ENCODE results near the gene LYPD3.

LYPD3 gene

GRCh38 chr19:43483281-43483680 is 17.9 kb upstream of the LYPD3 start:
- DNase-seq, result no peak

DNA sequence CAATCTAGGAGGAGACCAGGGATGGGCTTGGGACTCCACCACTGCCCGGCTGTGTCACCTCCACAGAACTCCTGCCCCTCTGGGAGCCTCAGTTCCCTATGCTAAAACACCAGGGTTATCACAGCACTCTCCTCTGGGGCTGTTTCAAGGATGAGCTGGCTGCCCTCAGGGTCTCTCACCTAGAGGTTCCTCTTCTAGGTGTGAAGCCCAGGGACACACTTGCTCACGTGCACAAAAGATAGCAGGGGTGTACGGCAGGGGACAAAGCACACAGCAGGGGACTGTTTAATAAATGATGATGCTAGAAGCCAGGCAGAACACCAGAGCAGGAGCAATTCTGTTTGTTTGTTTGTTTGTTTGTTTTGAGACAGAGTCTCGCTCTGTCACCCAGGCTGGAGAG is 16.8 kb upstream of the LYPD3 start:
- DNase-seq, result no peak

DNA sequence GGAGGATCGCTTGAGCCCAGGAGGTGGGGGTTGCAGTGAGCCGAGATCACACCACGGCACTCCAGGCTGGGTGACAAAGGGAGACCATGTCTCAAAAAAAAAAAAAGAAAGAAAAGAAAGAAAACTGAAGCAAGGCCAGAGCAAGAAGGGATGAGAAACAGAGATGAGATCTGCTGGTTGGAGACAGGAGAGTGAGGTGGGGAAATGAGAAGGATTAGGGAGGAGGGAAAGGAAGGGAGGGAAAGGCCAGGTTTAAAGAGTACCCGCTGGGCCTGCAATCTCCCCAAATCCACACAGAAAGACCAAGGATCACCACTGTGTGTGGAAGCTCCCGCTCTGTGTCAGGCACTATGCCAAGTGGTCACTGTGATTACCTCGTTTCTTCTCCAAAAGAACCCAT is 16.3 kb upstream of the LYPD3 start:
- no peak for DNase-seq

- DNase-seq, result no peak
Observed at GRCh38 chr19:43480574-43480973, 15.2 kb upstream of the LYPD3 start.

DNA sequence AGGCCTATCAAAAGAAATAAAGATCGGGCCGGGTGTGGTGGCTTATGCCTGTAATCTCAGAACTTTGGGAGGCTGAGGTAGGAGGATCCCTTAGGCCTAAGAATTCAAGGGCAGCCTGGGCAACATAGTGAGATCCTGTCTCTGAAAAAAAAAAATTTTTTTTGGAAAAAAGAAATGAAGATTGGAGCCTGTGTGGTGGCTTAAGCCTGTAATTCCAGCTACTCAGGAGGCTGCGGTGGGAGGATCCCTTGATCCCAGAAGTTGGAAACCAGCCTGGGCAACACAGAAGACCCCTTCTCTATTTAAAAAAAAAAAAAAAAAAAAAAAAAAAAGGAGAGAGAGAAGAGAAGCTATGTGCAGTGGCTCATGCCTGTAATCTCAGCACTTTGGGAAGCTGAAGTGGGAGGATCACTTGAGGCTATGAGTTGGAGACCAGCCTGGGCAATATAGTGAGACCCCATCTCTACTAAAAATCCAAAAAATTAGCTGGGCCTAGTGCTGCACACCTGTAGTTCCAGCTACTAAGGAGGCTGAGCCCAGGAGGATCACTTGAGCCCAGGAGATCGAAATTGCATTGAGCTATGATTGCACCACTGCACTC is 14.7 kb upstream of the LYPD3 start:
- DNase-seq, result no peak

- DNase-seq, result no peak
Observed at GRCh38 chr19:43479226-43479625, 13.8 kb upstream of the LYPD3 start.

DNA sequence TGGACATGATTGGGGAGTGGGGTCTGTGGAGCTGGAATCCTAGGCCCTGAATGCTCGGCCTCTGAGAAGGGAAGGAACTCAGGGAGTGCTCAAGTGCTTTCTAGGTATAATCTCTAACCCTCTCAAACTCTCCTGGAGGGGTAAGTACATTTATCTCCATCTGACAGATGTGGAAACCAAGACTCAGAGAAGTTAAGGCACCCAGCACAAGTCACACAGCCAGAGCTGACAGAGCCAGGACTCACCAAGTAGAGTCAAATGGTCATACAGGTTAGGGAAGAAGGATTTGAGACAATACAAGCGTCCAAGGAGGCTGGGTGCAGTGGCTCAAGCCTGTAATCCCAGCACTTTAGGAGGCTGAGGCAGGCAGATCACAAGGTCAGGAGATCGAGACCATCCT is 12.9 kb upstream of the LYPD3 start:
- DNase-seq, result no peak

DNA sequence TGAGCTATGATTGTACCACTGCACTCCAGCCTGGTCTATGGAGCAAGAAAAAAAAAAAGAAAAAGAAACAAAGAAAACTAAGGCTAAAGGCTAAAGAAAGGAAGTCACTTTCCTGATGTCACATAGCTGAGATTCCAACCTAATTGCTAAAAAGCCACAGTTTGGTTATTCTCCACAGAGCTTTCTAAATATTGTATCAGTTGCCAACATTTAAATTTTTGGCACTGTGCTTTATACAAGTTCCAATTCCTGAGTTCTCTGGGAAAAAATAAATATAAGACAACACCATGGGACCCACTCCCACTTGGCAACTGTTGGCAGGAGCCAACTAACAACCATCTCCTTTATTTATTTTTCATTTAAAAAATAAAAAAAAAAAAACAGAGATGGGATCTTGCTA is 11.2 kb upstream of the LYPD3 start:
- no peak for DNase-seq

- peak; percentile 99 for DNase-seq
Observed at GRCh38 chr19:43474986-43475705, 9.7 kb upstream of the LYPD3 start.

- no peak for DNase-seq
Observed at GRCh38 chr19:43474487-43474886, 9.1 kb upstream of the LYPD3 start.

- DNase-seq, result no peak
Observed at GRCh38 chr19:43471091-43471490, 5.7 kb upstream of the LYPD3 start.

- peak; percentile 66 for DNase-seq
Observed at GRCh38 chr19:43470288-43470687, 4.9 kb upstream of the LYPD3 start.

- DNase-seq, result no peak
Observed at GRCh38 chr19:43469160-43469480, 3.7 kb upstream of the LYPD3 start.

- no peak for DNase-seq
Observed at GRCh38 chr19:43468354-43469159, 3.1 kb upstream of the LYPD3 start.

- DNase-seq, result no peak
Observed at GRCh38 chr19:43467730-43468129, 2.3 kb upstream of the LYPD3 start.

DNA sequence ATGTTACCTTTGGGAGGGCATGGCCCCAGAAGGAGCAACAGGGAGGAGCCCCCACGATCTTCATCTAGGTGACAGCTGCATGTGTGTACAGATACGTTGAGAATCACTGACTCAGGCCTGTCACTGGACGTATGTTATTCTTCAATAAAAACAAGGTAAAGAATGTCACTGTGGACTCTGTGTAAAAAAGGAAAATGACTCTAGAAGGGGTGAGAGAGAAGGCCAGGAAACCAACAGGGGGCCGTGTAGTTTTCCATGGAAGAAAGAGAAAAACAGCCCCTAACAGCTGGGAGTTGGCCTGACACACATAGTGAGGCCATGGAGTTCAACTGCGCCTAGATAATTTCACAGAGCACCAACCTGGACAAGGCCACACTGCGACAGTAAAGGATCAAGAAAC is 1.9 kb upstream of the LYPD3 start:
- DNase-seq, result no peak

DNA sequence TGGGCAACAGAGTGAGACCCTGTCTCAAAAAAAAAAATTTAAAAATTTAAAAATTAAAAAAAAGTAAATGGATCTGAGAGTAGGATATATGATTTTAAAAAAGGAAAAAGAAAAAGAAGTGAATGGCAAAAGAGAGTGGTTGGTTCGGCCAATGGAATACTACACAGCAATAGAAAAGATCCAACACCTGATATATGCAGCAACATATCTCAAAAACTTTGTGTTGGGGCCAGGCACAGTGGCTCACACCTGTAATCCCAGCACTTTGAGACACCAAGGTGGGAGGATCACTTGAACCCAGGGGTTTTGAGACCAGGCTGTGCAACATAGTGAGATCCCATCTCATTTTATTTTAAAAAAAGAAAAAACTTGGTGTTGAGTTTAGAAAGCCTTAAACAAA is 1.4 kb upstream of the LYPD3 start:
- DNase-seq, result no peak

- DNase-seq, result peak; percentile 89
Observed at GRCh38 chr19:43464134-43464775, 1.2 kb downstream of the LYPD3 start.

DNA sequence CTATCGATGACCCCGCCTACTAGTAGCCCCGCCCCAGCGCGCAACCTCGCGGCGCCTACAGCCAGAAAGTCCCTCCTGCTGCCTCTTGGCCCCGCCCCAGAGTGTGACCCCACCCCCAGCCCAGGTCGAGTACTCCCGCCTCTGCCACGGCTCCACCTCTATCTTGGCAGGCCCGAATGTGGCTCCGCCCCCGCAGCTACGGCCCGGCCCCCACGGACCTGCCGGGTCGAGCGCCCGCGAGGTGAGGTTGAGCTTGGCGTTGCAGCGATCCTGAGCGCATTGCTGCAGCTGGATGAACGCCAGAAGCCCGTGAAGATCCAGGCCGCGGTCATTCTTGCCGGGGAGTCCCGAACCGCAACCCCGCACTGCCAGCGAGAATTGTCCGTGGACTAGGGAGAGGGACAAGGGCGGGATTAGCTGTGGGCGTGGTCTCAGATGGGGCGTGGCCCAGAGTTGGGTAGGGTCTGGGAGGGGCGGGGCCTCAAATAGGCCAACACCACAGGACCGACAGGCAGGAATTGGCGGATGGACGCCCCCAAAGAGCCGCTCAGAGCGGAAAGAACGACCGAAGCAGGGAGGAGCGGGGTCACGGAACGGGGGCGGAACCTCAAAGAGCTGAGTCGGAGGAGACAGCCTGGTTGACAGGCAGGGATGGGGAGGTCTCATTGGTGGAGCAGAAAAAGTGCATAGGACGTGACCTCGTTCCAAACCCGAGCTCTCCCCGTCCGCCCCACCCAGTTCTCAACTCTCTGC is 1.9 kb downstream of the LYPD3 start:
- peak; percentile 99 for DNase-seq

DNA sequence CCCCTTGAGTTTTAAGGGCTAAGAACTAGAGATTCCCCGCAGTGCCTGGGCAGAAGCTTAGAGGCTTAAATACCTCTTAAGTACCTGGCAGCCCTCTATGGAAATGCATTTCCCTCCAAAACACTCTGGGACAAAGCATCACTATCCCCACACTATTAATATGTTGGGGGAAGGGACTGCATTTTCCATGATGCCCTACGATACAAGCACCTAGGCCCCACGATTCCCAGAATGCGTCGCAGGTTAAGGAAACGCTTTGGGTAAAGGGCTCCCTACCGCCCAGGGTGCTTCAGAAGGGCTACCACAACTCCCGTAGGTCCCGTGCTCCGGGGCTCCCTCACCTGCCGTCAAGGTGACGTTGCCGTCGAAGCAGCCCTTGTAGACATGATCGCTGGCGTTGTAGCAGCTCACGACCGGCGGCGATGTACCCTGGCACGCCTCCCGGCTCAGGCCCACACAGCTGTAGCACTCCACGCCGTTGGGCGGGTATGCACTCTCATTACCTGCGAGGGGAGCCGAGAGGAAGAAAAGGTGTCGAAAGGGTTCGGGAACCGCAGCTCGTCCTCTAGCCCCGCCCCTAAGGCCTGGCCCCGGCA is 2.5 kb downstream of the LYPD3 start:
- no peak for DNase-seq

GRCh38 chr19:43462383-43462782 is 3.0 kb downstream of the LYPD3 start:
- no peak for DNase-seq

DNA sequence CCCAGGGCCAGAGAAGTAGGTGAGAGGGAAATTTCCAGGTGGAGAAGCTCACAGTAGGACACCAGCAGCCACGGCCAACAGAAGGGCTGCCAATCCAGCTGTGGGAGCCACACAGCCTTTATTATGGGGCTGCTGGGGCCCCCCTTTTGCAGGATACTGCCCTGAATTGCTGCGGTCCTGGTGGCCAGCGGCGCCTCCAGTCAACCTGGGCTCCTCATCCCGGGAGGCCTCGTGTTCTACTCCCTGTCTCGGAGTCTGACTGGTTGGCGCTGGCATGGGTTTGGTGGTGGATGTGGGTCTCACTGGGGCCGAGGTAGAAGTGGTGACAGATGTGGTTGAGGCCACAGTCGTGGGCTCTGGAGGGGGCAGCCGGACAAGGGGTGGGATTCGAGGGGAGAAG is 4.1 kb downstream of the LYPD3 start:
- DNase-seq, result no peak

All from activated CD8-positive, alpha-beta memory T cell treated with anti-CD3 and anti-CD28 coated beads, Interleukin-2, amount 50 U/mL, for 48 hours (primary cell).